Stimulated activated CD4-positive, alpha-beta T cell treated with anti-CD3 and anti-CD28 coated beads, TNF-alpha, amount 100 ng/mL, for 4 hours (primary cell): ENCODE data around the gene ANO9.

ENCODE experiments used
- DNase-seq, 3 experiments: peaks; one replicate each; pipeline ENCODE4 v3.0.0-alpha.2; 2020; ENCODE audit warnings: low read depth in 3 of 3

ANO9 gene

DNA sequence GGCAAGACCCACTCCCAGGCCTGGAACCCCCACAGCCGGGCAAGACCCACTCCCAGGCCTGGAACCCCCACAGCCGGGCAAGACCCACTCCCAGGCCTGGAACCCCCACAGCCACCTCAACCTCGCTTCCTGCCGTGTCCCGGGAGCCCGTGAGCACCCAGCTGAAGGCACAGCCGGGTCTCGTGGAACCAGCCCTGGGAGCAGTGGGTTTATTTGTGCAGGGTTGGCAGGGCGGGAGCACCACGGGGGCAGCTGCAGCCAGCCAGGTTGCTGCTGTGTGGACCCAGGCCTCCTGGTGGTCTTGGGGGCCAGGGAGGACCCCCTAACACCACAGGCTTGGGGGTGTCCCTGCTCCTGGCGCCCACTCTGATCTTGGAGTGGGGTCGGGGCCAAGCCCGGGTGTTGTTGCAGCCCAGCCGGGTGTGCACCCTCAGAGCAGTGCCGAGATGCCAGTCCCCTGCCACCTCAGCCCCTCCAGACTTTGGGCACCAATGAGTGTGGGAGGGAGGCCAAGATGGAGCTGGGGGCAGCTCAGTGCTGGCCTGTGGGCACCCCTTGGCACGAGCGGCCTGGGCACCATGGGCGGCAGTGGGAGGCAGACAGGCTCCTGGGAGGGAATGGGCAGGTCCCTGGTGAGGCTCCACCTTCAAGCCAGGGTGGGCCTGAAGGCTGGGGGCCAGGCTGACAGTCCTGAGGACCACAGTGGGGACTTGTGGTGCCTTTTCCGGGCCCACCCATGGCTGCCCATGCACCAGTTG lies 56.0 kb downstream of the ANO9 start:
- DNase-seq = no peak

DNA sequence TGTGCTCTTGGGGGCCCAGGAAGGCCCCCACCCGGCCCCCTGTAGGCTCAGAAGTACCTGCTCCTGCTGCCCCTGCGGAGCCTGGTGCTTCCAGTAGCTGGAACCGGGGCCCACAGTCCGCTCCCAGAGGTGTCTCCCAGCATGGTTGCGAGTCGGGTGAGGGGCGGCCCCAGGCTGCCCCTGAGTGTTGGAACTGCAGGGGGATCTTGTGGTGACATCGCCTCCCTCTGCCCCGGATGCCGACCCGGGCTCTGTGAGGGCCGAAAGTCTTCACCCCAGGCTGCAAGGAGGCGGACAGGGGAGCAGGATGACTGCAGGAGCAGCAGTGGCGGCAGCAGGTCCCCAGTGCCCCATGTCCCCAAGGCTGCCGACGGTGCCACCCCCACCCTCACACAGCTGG lies 57.3 kb downstream of the ANO9 start:
- DNase-seq = no peak

DNA sequence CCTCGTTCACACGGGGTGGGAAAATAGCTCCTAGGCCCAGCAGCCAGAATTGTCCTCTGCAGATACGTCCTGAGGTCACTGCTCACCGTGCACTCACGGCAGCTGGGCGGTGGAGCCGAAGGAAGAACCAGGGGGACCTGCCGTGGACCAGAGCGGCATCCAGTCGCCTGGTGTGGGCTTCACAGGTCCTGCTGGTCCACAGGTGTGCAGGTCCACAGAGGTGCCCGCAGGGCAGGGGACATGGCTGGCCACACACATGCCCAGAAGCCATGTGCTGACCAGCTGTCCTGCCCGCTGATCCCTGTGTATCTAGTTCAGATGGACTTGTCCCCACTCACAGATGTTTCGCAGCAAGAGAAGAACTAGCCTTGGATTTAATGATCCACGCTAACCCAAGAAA lies 58.4 kb downstream of the ANO9 start:
- DNase-seq = no peak

DNA sequence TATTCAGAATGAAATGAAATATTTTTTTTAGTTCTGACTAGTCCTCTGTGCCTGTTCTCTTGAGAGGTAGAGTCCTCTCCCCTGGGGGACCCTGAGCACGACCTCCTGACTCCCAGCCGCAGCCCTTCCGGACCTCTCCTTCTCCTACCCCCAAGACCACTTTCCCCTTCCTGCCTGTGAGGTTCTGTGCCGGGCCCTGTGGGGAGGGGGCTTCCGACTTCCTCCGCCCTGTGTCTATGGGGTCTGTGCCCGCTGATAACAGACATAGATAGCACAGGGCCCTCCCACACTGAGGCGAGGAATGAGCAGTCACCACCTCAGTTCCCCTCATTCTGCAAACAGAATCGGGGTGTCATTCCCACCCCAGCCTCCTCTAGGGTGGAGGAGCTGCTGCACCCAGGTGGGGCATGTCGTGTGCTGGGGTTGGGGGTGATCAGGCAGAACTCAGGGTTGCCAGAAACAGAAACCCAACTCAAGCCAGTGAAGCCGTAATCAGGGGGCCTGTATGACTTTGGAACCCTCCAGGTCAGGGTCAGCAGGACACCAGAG lies 59.7 kb downstream of the ANO9 start:
- no peak for DNase-seq

DNA sequence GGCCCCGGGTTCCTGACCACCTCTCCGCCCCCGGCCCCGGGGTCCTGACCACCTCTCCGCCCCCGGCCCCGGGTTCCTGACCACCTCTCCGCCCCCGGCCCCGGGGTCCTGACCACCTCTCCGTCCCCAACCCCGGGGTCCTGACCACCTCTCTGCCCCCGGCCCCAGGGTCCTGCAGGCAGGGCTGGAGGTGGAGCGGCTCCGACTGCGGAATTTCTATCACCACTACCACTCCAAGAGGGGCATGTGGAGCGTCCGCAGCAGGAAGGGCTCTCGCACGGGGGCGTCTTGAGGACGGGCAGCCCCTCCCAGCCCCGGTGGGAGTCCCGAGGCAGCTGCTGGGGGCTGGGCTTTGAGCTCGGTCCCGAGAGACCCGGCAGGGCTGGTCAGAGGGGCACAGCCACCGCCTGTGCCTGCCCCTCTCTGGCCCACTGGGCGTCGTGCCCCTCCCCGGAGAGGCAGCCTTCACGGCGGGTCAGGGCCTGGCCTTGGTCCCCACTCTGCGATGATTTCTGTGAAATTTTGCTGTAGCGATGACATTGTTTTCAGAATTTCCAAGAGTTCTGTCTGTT lies 60.2 kb downstream of the ANO9 start:
- no peak for DNase-seq

DNA sequence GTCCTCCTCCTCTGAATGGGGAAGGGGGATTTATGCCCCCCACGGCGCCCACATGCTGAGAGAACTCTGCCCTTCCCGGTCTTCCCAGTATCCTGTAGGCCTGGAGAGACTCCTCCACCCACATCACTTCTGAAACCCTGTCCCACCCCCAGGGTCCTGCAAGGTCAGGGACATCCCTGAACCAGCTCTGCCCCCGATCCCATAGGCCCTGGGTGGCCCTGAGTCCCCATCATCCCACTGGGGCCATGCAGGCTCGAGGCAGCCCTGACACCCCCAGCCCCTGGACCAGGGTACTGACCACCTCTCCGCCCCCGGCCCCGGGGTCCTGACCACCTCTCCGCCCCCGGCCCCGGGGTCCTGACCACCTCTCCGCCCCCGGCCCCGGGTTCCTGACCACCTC lies 60.8 kb downstream of the ANO9 start:
- no peak for DNase-seq

DNA sequence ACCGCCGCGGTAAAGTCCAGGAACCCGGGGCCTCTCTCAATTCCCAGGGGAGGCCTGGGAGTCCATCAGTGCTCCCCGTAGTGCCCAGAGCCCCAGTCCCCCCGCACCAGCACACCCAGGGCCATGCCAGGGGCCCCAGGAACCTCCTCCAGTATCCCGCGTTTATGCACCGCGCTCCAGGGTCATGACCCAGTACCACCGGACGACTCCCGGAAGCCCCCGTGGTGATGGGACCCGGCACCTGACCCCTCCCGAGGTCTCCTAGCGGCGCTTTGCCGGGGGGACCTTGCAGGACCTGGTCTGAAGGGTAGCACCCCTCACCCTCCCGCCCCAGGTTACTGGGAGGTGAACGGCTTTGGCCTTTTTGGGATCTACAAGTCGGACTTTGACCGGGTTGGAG lies 61.3 kb downstream of the ANO9 start:
- no peak for DNase-seq

DNA sequence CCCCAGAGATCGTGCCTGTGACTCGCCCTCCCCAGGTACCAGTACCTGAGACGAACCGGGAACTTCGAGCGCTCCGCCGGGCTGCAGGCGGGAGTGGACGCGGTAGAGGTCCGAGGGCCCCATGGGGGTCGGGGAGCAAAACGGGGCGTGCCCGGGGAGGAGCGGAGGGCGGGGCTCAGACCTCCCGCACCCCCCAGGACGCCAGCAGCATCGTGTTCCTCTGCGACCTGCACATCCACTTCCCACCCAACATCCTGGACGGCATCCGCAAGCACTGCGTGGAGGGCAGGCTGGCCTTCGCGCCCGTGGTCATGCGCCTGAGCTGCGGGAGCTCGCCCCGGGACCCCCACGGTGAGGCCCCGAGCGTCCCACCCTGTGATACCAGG lies 61.7 kb downstream of the ANO9 start:
- no peak for DNase-seq

DNA sequence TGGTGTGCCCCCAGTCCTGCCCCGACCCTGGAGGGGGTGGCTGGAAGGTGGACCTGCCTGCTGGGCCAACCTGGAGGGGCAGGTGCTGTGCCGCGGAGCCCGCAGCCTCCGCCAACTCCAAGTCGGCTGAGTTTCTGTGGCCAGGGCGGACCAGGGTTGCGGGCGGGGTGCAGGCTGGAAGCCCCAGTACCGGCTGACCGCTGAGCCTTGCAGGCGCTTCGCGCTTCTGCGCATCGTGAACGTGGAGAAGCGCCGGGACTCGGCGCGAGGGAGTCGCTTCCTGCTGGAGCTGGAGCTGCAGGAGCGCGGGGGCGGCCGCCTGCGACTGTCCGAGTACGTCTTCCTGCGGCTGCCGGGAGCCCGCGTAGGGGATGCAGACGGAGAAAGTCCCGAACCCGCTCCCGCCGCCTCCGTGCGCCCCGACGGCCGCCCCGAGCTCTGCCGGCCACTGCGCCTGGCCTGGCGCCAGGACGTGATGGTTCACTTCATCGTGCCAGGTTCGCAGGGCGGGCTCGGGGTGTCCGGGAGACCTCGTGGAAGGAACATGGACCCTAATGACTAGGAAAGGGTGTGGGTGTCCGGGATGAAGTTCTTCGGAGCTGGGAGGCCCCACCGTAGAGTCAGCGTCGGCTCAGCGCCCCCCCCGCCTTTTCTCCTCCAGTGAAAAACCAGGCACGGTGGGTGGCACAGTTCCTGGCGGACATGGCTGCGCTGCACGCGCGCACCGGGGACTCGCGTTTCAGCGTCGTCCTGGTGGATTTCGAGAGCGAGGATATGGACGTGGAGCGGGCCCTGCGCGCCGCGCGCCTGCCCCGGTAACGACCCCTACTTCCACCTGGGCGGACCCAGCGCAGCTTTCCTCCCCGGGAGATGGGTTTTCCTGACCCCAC lies 62.4 kb downstream of the ANO9 start:
- DNase-seq = no peak

DNA sequence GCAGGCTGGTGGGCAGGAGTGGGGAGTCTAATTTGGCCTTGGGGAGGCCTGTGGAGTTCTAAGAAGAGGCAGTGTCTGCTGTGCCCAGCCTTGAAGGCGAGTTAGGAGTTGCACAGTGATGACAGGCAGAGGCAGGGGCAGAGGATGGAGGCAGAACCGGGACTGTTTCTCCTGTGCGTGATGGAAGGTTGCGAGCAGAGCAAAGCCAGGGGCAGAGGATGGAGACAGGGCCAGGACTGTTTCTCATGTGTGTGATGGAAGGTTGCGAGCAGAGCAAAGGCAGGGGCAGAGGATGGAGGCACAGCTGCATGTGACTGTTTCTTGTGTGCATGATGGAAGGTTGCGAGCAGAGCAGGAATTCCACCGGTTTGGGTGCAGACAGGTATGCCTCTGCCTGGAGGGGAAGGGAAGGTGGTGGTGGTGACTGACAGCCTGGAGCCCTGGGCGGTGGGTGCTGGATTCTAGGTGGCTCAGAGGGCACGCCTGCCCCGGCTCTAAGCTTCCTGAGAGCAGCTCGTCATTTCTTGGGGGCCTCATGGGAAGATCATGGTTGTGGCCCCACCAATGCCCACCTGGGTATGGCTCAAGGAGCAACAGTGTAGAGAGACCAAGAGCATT lies 63.8 kb downstream of the ANO9 start:
- no peak for DNase-seq

DNA sequence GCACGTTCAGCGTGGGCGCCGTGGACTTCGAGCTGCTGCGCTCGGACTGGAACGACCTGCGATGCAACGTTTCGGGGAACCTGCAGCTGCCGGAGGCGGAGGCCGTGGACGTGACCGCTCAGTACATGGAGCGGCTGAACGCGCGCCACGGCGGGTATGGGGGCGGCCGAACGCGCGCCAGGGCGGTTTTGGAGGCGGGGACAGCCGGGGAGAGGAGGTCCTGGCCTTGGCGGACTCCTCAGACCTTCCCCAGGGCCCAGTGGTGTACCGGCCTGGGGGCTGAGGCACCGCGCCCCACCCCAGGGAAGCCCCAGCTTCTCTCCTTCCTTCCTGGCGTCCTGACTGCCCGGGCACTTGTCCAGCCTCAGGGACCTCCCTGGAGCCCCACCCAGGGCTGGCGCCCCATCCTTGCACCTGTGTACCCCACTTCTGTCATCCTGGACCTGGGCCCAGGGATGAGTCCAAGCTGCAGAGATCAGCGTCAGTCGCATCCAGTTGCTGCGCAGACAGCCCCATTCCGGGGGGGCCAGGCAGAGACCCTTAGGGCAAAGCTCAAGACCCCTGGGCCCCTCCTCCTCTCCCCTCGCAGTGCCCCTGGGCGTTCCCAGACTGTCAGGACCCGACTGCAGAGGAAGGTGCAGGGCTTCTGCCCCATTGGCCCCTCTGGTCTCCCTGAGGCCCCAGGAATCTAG lies 64.5 kb downstream of the ANO9 start:
- no peak for DNase-seq

DNA sequence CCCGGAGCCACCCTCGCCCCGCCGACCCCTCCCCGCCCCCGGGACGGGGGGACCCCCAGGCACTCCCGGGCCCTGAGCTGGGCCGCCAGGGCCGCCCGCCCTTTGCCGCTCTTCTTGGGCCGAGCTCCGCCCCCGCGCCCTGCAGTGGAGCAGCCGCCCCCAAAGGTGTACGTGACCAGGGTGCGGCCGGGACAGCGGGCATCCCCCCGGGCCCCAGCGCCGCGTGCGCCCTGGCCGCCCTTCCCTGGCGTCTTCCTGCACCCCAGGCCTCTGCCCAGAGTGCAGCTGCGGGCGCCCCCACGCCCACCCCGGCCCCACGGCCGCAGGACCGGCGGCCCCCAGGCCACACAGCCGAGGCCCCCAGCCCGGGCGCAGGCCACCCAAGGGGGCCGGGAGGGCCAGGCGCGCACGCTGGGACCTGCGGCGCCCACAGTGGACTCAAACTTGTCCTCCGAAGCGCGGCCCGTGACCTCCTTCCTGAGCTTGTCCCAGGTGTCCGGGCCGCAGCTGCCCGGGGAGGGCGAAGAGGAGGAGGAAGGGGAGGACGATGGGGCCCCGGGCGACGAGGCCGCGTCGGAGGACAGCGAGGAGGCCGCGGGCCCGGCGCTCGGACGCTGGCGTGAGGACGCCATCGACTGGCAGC lies 65.2 kb downstream of the ANO9 start:
- DNase-seq = no peak

DNA sequence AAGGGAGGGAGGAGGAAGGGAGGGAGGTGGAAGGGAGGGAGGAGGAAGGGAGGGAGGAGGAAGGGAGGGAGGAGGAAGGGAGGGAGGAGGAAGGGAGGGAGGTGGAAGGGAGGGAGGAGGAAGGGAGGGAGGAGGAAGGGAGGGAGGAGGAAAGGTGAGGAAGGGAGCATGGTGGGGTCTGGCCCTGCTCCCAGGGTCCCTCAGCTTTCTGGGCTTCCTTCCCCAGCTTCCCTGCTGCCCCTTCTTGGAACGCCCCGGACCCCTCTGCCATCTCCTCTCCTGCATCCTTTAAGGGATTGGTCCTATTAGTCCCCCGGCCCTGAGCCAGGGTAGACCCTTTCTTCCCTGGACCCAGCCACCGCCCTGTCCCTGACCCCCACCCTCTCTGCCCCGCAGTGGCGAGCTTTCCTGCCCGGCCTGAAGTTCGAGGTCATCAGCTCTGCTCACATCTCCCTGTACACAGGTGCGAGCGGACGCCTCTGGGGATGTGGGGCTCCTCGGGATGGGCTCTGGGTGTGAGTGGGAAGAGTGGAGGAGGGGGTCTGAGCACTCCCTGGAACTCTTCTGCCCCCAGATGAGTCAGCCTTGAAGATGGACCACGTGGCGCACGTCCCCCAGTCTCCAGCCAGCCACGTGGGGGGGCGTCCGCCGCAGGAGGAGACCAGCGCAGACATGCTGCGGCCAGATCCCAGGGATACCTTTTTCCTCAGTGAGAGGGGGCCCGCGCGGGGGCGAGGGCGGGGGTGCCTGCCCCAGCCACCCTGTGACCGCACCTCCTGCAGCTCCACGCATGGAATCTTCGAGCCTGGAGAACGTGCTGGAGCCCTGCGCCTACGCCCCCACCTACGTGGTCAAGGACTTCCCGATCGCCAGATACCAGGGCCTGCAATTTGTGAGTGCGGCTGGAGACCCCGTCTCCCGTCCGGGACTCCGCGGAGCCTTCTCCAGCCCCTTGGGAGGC lies 66.5 kb downstream of the ANO9 start:
- no peak for DNase-seq

DNA sequence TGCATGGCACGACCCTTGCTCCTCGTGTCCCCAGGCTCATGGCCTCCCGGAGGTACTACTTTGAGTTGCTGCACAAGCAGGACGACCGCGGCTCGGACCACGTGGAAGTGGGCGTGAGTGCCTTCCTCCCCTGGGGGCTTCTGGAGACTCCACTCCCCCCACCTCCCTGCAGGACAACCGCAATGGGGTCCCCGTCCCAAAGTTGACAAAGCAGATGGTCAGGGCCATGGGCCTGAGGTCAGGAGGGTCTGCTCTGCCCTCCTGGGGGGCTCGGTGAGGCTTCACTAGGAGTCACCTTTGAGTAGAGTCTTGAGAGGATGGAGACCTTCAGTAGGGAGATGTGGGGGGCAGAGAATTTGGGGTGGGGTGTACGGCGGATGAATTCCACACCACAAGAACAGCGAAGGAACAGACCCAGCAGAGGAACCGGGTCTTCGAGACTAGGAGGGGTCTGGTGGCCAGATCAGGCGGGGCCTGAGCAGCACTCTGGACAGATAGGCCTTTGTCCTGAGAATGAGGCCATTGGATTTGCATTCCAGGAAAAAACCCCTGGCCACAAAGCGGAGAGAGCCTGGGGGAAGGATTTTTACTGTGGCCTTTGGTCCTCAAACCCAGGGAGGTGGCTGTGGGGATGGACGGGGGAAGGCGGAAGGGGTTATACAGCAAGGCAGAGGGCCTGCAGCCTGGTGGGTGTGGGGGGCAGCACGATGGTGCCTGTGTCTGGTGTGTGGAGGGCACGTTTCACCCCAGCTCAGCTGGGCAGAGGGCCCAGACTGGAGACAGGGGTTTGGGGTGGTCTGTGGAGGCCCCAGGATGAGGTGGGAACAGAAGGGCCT lies 67.9 kb downstream of the ANO9 start:
- DNase-seq = no peak

DNA sequence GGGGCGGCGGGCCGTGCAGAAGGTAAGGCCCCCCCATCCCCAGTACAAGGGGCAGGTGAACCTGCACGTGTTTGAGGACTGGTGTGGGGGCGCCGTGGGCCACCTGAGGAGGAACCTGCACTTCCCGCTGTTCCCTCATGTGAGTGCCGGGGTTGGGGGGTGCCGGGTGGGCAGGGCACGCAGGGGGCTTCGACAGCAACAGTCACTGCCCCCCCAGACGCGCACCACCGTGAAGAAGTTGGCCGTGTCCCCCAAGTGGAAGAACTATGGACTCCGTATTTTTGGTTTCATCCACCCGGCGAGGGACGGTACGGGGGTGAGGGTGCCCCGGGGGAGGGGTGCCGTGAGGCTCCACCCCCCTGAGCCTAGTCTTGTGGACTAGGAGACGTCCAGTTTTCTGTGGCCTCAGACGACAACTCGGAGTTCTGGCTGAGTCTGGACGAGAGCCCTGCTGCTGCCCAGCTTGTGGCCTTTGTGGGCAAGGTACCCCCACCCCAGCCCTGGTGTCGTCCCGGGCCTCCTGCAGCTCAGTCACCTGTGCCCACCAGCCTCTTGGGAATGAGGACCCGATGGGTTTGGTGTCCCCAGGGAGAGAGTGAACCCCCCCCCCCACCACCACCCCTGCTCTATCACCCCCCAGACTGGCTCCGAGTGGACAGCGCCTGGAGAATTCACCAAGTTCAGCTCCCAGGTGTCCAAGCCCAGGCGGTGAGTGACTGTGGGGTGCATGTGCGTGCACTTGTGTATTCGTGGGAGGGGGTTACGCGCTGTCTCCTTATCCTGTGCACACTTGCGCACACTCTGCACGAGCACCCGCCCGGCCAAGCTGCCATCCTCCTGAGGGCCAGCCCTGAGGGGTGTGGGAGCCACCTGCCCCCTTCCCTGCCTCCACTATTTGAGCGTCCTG lies 68.7 kb downstream of the ANO9 start:
- DNase-seq = no peak

DNA sequence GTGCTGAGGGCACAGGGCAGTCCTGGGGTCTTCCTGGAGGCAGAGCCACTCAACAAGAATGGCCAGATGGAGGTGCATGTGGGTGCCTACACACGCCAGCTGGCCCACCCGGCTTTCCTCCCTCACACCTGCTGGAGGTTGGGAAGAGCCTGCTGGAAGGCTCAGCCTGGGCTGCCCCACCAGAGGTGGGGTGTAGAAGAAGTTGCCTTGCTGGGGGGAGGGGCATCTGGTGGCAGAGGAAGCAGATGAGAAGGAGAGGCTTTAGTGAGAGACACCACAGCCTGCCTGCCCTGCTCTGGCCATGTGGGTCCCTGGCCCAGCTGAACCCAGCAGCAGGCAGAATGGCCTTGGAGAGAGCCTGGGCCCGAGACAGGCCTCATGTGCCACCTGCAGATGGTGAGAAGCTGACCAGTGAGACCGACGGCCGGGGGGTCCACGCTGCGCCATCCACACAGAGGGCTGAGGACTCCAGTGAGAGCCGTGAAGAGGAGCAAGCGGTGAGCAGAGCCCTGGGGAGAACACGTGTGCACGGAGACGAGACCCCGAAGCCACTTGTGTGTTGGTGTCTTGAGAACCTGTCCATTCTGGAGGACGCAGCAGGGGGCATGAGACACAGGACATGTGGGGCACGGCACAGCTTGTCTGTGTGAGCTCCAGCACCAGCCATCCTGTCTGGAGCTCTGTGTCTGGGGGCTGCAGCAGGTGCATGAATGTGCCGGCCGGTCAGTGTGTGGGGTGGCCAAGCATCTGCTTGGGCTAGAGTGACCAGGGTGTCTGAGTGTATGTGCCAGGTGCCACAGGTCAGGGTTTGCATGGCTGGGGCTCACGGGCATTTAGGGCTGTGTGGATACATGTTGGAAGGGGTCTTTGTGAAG lies 69.9 kb downstream of the ANO9 start:
- no peak for DNase-seq

DNA sequence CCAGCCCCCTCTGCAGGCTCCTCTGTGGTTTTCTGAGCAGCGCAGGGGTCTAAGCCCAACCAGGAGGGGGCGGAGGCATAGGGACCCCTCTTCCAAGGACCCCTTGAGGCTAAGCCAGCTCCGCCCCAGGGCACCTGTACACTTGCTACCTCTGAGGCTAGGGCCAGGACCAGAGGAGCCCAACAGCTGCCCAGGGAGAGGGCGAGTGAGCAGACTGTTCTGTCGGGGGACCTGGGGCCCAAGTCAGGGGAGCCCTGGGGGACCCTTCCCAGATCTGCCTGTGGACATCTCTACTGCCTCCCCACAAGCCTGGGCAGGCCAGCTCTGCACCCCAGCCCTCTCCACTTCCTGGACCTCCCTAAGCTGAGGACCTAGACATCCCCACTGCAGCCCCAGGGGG lies 70.8 kb downstream of the ANO9 start:
- DNase-seq = no peak
